HG03378 (cell line): ENCODE results near the gene TCTA.

Experiments
- ATAC-seq: cut with Tn5 transposase; IDR thresholded peaks from one replicate; pipeline ENCODE4 v1.9.1; 2021; ENCODE audit warnings: mild to moderate bottlenecking, moderate library complexity; ENCODE audit not compliant: unreplicated experiment

Gene TCTA

DNA sequence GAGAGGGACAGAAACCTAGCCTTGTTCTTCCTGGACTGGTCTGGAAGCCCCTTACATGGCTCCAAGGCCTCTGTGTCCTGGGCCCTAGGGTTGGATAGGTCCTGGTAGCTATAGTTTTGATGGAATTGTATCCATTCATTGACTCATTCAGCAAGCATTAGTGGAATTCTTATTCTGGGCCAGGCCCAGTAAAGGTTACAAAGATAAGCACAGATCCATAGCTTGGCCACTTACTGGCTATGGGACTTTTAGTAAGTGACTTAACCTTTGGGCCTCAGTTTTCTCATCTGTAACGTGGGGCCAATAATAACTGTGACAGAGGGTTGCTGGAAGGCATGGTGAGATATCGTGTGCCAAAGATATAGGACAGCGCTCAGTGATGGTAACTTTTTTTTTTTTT, 44.2 kb downstream of the TCTA start:
- no peak for ATAC-seq

DNA sequence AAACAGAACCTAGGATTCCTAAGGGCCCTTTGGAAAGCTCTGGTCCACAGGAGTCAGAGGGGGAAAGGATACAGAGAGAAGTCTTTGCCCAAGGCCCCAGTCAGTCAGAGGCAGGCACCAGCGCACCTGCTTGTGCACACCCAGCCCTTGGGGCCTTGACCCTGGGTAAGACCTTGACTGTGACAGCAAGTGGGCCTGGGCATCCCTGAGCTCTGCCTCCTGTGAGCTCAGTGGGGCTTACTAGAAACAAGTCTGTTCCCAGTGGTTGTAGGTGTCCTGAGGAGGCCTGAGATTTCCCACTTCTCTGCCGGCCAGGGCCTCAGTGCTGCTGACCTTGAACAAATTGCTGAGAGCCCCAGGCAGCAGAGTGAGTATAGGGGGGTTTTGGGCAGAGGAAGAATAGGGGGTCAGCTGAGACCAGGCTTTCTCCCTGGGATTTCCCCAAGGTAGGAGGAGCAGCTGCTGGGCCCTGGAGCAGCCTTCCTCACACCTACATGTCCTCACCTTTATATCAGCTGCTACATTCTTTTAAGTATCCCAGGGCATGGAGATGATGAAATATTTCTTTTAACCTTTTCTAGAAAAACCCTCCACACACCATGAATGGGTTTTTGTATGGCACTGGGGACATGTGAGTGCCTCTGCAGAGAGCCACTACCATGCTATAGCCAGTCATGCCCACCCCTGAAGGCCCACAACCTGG, 48.1 kb downstream of the TCTA start:
- no peak for ATAC-seq

DNA sequence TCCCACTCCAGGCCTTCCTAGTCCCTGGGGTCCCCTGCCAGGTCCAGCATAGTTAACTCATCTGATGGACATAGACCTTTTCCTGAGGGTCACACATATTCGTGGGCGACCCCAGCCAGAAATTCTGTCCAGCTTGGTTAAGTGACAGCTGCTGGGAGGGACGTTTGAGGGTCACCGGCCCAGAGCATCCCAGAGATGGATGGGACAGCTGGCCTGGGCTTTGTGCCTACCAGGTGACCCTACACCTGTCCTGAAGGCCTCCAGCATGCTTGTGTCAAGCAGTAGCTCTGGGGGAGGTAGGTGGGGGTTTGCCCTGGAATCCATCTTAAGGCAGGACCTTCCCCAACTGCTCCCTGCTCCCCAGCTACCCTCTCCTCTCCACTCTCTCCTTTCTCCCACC, 48.7 kb downstream of the TCTA start:
- no peak for ATAC-seq

DNA sequence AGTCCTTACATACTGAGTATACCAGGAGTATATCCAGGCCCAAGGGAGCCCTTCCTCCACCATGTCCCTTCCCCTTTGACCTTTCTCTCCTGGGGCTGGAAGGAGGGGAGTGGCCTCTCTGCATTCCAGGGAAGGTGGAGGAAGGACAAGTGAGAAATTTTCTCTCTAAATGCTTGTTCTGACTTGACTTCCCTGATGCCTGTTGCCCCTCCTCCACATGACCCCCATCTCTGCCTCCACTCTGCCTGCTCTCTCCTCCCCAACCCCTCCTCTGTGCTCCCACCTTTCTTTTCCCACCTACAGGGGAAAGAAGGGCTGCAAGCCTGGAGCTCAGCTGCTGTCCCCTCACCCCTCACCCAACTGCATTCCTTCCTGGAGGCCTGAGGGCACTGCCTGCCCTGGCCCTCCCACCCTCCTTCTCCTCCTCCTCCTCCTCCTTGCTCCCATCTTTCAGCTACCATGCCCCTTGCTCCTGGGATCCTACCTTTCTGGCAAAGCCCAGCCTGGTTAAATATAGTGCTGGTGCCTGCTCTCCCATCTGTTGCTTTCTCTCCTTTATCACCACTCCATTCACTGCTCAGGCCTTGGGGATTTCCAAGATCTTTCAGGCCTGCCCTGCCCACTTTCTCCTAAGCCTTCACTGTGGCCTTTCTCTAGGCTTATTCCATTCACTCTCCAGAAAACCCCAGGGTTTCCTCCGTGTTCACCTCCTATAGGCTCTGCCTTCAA, 49.4 kb downstream of the TCTA start:
- no peak for ATAC-seq

DNA sequence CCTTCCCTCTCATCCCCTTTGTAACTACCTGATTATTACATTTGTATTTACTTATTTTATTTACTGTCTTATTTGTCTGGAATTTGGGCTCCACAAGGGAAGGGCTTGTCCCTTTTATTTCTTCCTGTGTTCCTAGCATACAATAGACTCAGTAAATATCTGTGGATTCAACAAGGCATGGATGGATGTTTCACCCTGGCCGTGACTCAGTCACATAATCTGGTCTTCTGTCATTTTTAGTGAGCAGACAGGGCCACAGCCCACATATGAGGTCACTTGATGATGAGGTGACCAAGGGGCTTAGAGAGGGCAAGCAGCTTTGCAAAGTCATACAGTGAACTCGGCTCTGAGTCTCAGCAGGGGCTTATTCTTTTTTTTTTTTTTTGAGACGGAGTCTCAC, 50.0 kb downstream of the TCTA start:
- no peak for ATAC-seq

DNA sequence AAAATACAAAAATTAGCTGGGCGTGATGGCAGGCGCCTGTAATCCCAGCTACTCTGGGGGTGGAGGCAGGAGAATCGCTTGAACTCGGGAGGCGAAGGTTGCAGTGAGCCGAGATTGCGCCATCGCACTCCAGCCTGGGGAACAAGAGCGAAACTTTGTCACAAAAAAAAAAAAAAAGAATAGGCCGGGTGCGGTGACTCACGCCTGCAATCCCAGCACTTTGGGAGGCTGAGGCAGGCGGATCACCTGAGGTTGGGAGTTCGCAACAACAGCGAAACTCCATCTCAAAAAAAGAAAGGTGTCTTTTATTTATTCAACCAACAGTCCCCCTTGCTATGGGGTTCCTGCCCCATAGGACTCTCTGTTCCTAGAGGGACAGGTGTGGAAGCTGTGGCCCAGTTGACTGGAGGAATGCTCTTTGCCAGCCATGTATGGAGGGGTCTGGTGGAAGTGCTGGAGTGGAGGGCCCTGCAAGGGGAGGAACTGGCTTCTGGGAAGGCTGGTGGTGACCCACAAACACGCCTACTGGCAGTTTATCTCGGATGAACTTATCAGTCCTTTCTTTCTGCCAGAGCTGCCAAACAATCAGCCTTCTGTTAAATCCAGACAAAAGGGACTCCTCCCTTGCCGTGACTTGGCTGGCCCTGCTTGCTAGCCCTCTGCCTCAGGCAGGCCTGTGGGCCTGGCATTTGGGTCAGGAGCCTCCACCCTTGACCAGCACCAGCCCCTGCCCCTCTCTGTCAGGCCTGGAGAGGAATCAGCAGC, 53.2 kb downstream of the TCTA start:
- ATAC-seq: no peak
